HepG2 (cell line): Measurements from ENCODE around the gene CD248. TPM values are rescaled to one million over a fixed set of nuclear protein-coding genes. Genes with fewer than 3 reads are reported as not detected.
A peak's percentile ranks its signal among the peaks of the same experiment; 100 is the strongest.

Experiments used
- ATAC-seq: fragments of 200-7000 bp; cut with Tn5 transposase; 3 replicates; pipeline ENCODE4 v1.9.1; 2020; ENCODE audit warnings: mild to moderate bottlenecking, moderate library complexity
- BruUV-seq: library from RNA; stranded (reverse); fragments of 400-500 nt; replicated peaks from 2 replicates; lab custom pipeline; 2021; lab: Mats Ljungman, UMichigan
- CTCF ChIA-PET: fragments of 300-600 bp; formaldehyde crosslinking; extraction: SDS; loops from one replicate; lab custom pipeline; 2021; ENCODE audit warnings: low total read pairs, inconsistent platforms, low intra/inter-chr PET ratio; lab: Yijun Ruan, JAX
- POLR2A ChIA-PET: fragments of 350-600 bp; sonication (Branson Sonifier 250); formaldehyde crosslinking; loops from one replicate; lab custom pipeline; 2020; ENCODE audit warnings: antibody characterized with exemption, inconsistent platforms; lab: Yijun Ruan, JAX
- DNase-seq: peaks from one replicate; pipeline ENCODE4 v3.0.0-alpha.2; 2015; ENCODE audit warnings: low spot score
- FAIRE-seq: peaks from 3 replicates; lab custom pipeline; 2011; peaks lifted over from hg19 to GRCh38; lab: Jason Lieb, UNC
- H2AFZ ChIP-seq: one replicate; pipeline ENCODE4 v1.6.1; 2011; ENCODE audit warnings: low read length, inconsistent platforms
- H3K27ac ChIP-seq: fragments of 300-600 bp; 3 replicates; pipeline ENCODE4 v1.8.0; 2011; ENCODE audit warnings: mixed run types, mild to moderate bottlenecking, mixed read lengths, low read length, inconsistent platforms; ENCODE audit not compliant: insufficient read depth; ENCODE audit errors: extremely low read length
- H3K27me3 ChIP-seq, 2 experiments: fragments of 200-600 bp in 1 of 2; 2 replicates in 1 of 2; 3 replicates in 1 of 2; pipeline versions ENCODE4 v1.6.0 to v1.8.0; 2011; ENCODE audit warnings: low read length in 2 of 2, mild to moderate bottlenecking in 2 of 2, moderate library complexity in 2 of 2, inconsistent platforms in 1 of 2; ENCODE audit not compliant: insufficient read depth in 2 of 2, control insufficient read depth in 1 of 2
- H3K36me3 ChIP-seq, 2 experiments: fragments of 200-600 bp in 1 of 2; replicated peaks in 1 of 2; 2 replicates in 1 of 2; 3 replicates in 1 of 2; pipeline versions ENCODE4 v1.5.1 to v1.8.0; 2011; ENCODE audit warnings: low read length in 2 of 2, inconsistent platforms in 1 of 2; ENCODE audit not compliant: insufficient read depth in 2 of 2, control insufficient read depth in 1 of 2
- H3K4me1 ChIP-seq: 2 replicates; pipeline ENCODE4 v1.5.1; 2012; ENCODE audit warnings: low read length, inconsistent platforms; ENCODE audit not compliant: insufficient read depth
- H3K4me2 ChIP-seq: 2 replicates; pipeline ENCODE4 v1.6.0; 2011; ENCODE audit warnings: low read depth, low read length, inconsistent platforms
- H3K4me3 ChIP-seq, 3 experiments: fragments of 200-600 bp in 1 of 3; sonication (generic), shearing (Covaris generic) in 1 of 3; replicated peaks in 1 of 3; 2 replicates each; pipeline ENCODE4 v1.5.1; 2011 to 2016; ENCODE audit warnings: low read length in 3 of 3, inconsistent platforms in 2 of 3, low read depth in 2 of 3, mild to moderate bottlenecking in 2 of 3, control low read depth in 1 of 3, mixed read lengths in 1 of 3; ENCODE audit not compliant: insufficient read depth in 1 of 3
- H3K79me2 ChIP-seq: one replicate; pipeline ENCODE4 v1.6.1; 2011; ENCODE audit warnings: low read length, inconsistent platforms; ENCODE audit not compliant: insufficient read depth
- H3K9ac ChIP-seq: 2 replicates; pipeline ENCODE4 v1.6.0; 2011; ENCODE audit warnings: mild to moderate bottlenecking, low read depth, low read length, inconsistent platforms; ENCODE audit not compliant: insufficient read depth
- H3K9me3 ChIP-seq: 2 replicates; pipeline ENCODE4 v1.5.1; 2012; ENCODE audit warnings: mild to moderate bottlenecking, low read length
- H4K20me1 ChIP-seq: 2 replicates; pipeline ENCODE4 v1.6.0; 2011; ENCODE audit warnings: inconsistent platforms, mild to moderate bottlenecking, low read length, moderate library complexity; ENCODE audit not compliant: insufficient read depth
- ATRX ChIP-seq: sonication (generic); formaldehyde crosslinking; IDR thresholded peaks from 2 replicates; pipeline ENCODE4 v1.4.0; 2020; ENCODE audit warnings: missing genetic modification reagents, borderline replicate concordance
- CREB3 ChIP-seq: sonication (generic); formaldehyde crosslinking; IDR thresholded peaks from 2 replicates; pipeline ENCODE4 v1.5.0; 2020; ENCODE audit warnings: missing genetic modification reagents
- DPF2 ChIP-seq: sonication (generic); formaldehyde crosslinking; IDR thresholded peaks from 2 replicates; pipeline ENCODE4 v1.4.0; 2020; ENCODE audit warnings: mild to moderate bottlenecking, low read depth, missing genetic modification reagents, borderline replicate concordance
- GATAD2A ChIP-seq: IDR thresholded peaks from 2 replicates; pipeline ENCODE4 v1.6.1; 2016
- GZF1 ChIP-seq: sonication (generic); formaldehyde crosslinking; IDR thresholded peaks from 2 replicates; pipeline ENCODE4 v1.5.1; 2020; ENCODE audit warnings: mild to moderate bottlenecking, missing genetic modification reagents
- HOXA3 ChIP-seq: sonication (generic); formaldehyde crosslinking; IDR thresholded peaks from 2 replicates; pipeline ENCODE4 v1.5.0; 2020; ENCODE audit warnings: missing genetic modification reagents
- MAZ ChIP-seq, 2 experiments: sonication (generic) in 1 of 2; formaldehyde crosslinking in 1 of 2; IDR thresholded peaks; 2 replicates each; pipeline versions ENCODE4 v1.5.0 to v1.6.1; 2012 to 2020; ENCODE audit warnings: low read depth in 2 of 2, mild to moderate bottlenecking in 2 of 2, borderline replicate concordance in 1 of 2, improper control_type of control experiment in 1 of 2, low read length in 1 of 2, missing genetic modification reagents in 1 of 2, moderate library complexity in 1 of 2
- MED13 ChIP-seq: sonication (generic); formaldehyde crosslinking; IDR thresholded peaks from 2 replicates; pipeline ENCODE4 v1.5.0; 2020; ENCODE audit warnings: missing genetic modification reagents
- REL ChIP-seq: sonication (generic); formaldehyde crosslinking; conservative IDR thresholded peaks from 2 replicates; pipeline ENCODE4 v1.8.0; 2022; ENCODE audit warnings: mild to moderate bottlenecking, missing genetic modification reagents, moderate library complexity
- RNF2 ChIP-seq: fragments of 450-650 bp; conservative IDR thresholded peaks from 2 replicates; pipeline ENCODE4 v1.6.1; 2016; ENCODE audit warnings: low read depth
- SMARCE1 ChIP-seq: fragments of 450-650 bp; IDR thresholded peaks from 2 replicates; pipeline ENCODE4 v1.6.1; 2017; ENCODE audit warnings: borderline replicate concordance
- SRY ChIP-seq: sonication (generic); formaldehyde crosslinking; IDR thresholded peaks from 2 replicates; pipeline ENCODE4 v1.8.0; 2022; ENCODE audit warnings: mild to moderate bottlenecking, missing genetic modification reagents
- TERF1 ChIP-seq: sonication (generic); formaldehyde crosslinking; IDR thresholded peaks from 2 replicates; pipeline ENCODE4 v1.8.0; 2022; ENCODE audit warnings: mild to moderate bottlenecking, missing genetic modification reagents, moderate library complexity
- ZFP1 ChIP-seq: IDR thresholded peaks from 2 replicates; pipeline ENCODE4 v1.6.1; 2016
- ZMYM4 ChIP-seq: sonication (generic); formaldehyde crosslinking; IDR thresholded peaks from 2 replicates; pipeline ENCODE4 v1.8.1; 2023; ENCODE audit warnings: mild to moderate bottlenecking, missing genetic modification reagents
- ZNF101 ChIP-seq: sonication (generic); formaldehyde crosslinking; IDR thresholded peaks from 2 replicates; pipeline ENCODE4 v1.4.0; 2020; ENCODE audit warnings: mild to moderate bottlenecking, low read depth, missing genetic modification reagents, borderline replicate concordance
- ZNF282 ChIP-seq: fragments of 450-650 bp; IDR thresholded peaks from 2 replicates; pipeline ENCODE4 v1.6.1; 2018; ENCODE audit not compliant: partially characterized antibody
- ZNF547 ChIP-seq: sonication (generic); formaldehyde crosslinking; IDR thresholded peaks from 2 replicates; pipeline ENCODE4 v1.5.1; 2020; ENCODE audit warnings: mild to moderate bottlenecking, missing genetic modification reagents
- ZNF556 ChIP-seq: sonication (generic); formaldehyde crosslinking; IDR thresholded peaks from 2 replicates; pipeline ENCODE4 v1.4.0; 2020; ENCODE audit warnings: mild to moderate bottlenecking, missing genetic modification reagents, borderline replicate concordance
- ZNF598 ChIP-seq: sonication (generic); formaldehyde crosslinking; IDR thresholded peaks from 2 replicates; pipeline ENCODE4 v1.5.1; 2020; ENCODE audit warnings: mild to moderate bottlenecking, missing genetic modification reagents, borderline replicate concordance
- ZNF784 ChIP-seq: sonication (generic); formaldehyde crosslinking; IDR thresholded peaks from 2 replicates; pipeline ENCODE4 v1.5.1; 2020; ENCODE audit warnings: missing genetic modification reagents, mild to moderate bottlenecking, borderline replicate concordance
- WGBS: methylation state at CpG from one replicate; pipeline ENCODE4 v1.1.6; 2017; ENCODE audit warnings: low lambda C conversion rate; 5-methylcytosine and 5-hydroxymethylcytosine counted together
- in situ Hi-C: cut with HindIII; loops from 2 replicates; pipeline ENCODE4 v1.10.0; 2017; ENCODE audit warnings: low pct_unique_long_range_greater_than_20kb; ENCODE audit not compliant: extremely low pct_ligation_motif_present
- intact Hi-C: fragments of 100-400 bp; cut with micrococcal nuclease; formaldehyde crosslinking; loops from one replicate; pipeline ENCODE4 v1.10.0; 2022; ENCODE audit not compliant: unreplicated experiment
- polyA plus RNA-seq, 8 experiments: library from polyadenylated mRNA; depleted of rRNA in 3 of 8; stranded (reverse) in 7 of 8; unstranded in 1 of 8; fragments of >200 nt; fragmentation: Illumina TruSeq in 4 of 8; extraction: Trizol in 4 of 8; gene quantifications; 2 replicates each; pipeline versions ENCODE4 v1.2.1 to v1.2.3, GENCODE V29; 2011 to 2016; ENCODE audit warnings: low read depth in 4 of 8, missing spikeins in 1 of 8, mixed read lengths in 1 of 8; ENCODE audit not compliant: insufficient read depth in 1 of 8
- total RNA-seq, 5 experiments: library from RNA; depleted of rRNA; stranded (reverse); fragments of >200 nt; fragmentation: Illumina TruSeq; extraction: Trizol; gene quantifications; 2 replicates each; pipeline ENCODE4 v1.2.3, GENCODE V29; 2016; ENCODE audit warnings: low read depth in 1 of 5

The CD248 gene
- total and polyA plus RNA-seq, 2 of the 13 experiments (the other 11 are each of a cell fraction or from before 2014, with no cell fraction given): 0.25 to 0.35 TPM

- H3K27me3 ChIP-seq: 0 out of 5 replicates have a peak, but pooled peaks cover 0 to 3% of the 10 kb centered on the region in 2 experiments
- no peaks in the 10 kb centered on the region for H3K9me3 ChIP-seq
- no peaks in the 10 kb centered on the region for H3K79me2 ChIP-seq
- POLR2A ChIA-PET: interaction anchor here (0.8 to 5.2 kb wide), 27 partner anchors 8 to 529 kb away, joined by 3 to 121 read pairs (median 9); partner anchors contain the start of genes B4GAT1, BANF1, BRMS1 and CCDC85B
- intact Hi-C loops: loop anchor here (10.0 kb wide), 1 partner anchor 71 kb away; no protein-coding TSS in a partner anchor
- no peaks in the 10 kb centered on the region for H3K36me3 ChIP-seq
- peak overlapping the region; percentile 89 for H3K4me2 ChIP-seq
- peak overlapping the region; percentile 67 to 93 (median 71) for H3K4me3 ChIP-seq
- FAIRE-seq: peak; percentile 50
- no peaks in the 10 kb centered on the region for H4K20me1 ChIP-seq
- CTCF ChIA-PET: interaction anchor here (2.8 to 4.2 kb wide), 2 partner anchors 8 to 23 kb away, joined by 24 to 32 read pairs; partner anchors contain the start of gene RIN1
- in situ Hi-C loops: no loop called here
- peak overlapping the region; percentile 83 for H3K9ac ChIP-seq
- H3K4me1 ChIP-seq: peaks cover 57% of the 10 kb centered on the region
- peak; percentile 11 for ATAC-seq
- H3K27ac ChIP-seq: peak overlapping the region; percentile 97
- TSS peak; percentile 85 for BruUV-seq
- H2AFZ ChIP-seq: no peak overlapping the region
- peak; percentile 69 for DNase-seq
- WGBS: 5% methylated on average over 6 of the region's 38 CpGs
- TF ChIP-seq HOXA3 (CRISPR knock-in tag) (no peak), ZNF598 (CRISPR knock-in tag) (no peak), ZNF784 (CRISPR knock-in tag) (no peak), ZMYM4 (CRISPR knock-in tag) (peak; percentile 41; the same call in 1 of the 2 replicates), ATRX (CRISPR knock-in tag) (no peak), GATAD2A (no peak), GZF1 (CRISPR knock-in tag) (no peak), MAZ (IDR thresholded peaks at IDR 0.05; ENCODE audit: borderline replicate concordance, low read depth, low read length) (peak; percentile 41; the same call in 1 of the 2 replicates), MAZ (CRISPR knock-in tag; IDR thresholded peaks at IDR 0.05; ENCODE audit: low read depth) (no peak), ZFP1 (CRISPR knock-in tag) (no peak), REL (CRISPR knock-in tag) (no peak), SMARCE1 (no peak), RNF2 (no peak), ZNF282 (no peak), ZNF556 (CRISPR knock-in tag) (no peak), CREB3 (no peak), DPF2 (CRISPR knock-in tag) (no peak), TERF1 (CRISPR knock-in tag) (0 out of 2 replicates have a peak, but pooled peaks have one; percentile 31), ZNF101 (no peak), SRY (CRISPR knock-in tag) (no peak; the same call in 1 of the 2 replicates), MED13 (CRISPR knock-in tag) (no peak), ZNF547 (CRISPR knock-in tag) (no peak)
Measured at GRCh38 chr11:66313321-66314185, 3.3 kb downstream of the CD248 start.
